ENCODE measurements around the gene RAVER2.

DNA sequence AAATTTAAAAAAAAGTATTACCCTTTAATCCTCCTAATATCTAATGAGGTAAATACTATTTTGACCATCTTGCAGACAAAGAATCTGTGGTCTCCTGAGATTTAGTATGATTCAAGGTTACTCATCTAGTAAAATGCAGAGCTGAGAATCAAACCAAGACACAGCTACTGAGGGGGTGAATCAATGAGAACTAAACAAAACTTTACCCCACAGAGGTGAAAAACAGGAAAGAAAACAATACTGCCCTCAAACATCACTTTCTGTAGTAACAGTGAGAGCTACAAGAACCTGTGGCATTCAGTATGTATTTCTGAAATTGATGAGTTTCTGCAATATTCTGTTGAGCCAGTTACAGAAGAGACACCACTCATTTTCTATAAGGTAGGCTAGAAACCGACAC lies 136.4 kb downstream of the RAVER2 start:
- TF ChIP-seq, protein P1, sequence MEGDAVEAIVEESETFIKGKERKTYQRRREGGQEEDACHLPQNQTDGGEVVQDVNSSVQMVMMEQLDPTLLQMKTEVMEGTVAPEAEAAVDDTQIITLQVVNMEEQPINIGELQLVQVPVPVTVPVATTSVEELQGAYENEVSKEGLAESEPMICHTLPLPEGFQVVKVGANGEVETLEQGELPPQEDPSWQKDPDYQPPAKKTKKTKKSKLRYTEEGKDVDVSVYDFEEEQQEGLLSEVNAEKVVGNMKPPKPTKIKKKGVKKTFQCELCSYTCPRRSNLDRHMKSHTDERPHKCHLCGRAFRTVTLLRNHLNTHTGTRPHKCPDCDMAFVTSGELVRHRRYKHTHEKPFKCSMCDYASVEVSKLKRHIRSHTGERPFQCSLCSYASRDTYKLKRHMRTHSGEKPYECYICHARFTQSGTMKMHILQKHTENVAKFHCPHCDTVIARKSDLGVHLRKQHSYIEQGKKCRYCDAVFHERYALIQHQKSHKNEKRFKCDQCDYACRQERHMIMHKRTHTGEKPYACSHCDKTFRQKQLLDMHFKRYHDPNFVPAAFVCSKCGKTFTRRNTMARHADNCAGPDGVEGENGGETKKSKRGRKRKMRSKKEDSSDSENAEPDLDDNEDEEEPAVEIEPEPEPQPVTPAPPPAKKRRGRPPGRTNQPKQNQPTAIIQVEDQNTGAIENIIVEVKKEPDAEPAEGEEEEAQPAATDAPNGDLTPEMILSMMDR (IDR thresholded peaks at IDR 0.05): no peak
- no peak for TF ChIP-seq POLR2A (IDR thresholded peaks at IDR 0.05)

Data from body of pancreas (tissue), 4 donors.